Activated CD8-positive, alpha-beta memory T cell treated with anti-CD3 and anti-CD28 coated beads, Interleukin-2, amount 50 U/mL, for 1 hour (primary cell): ENCODE data around the gene POFUT1.
"Not testable (repeated sequence)": the region's sequence is repeated elsewhere in the genome, so short reads cannot be mapped to it uniquely, and the experiment has no call there.

ENCODE experiments used
- DNase-seq: peaks from one replicate; pipeline ENCODE4 v3.0.0-alpha.2; 2020; ENCODE audit errors: extremely low read depth

POFUT1 gene

DNA sequence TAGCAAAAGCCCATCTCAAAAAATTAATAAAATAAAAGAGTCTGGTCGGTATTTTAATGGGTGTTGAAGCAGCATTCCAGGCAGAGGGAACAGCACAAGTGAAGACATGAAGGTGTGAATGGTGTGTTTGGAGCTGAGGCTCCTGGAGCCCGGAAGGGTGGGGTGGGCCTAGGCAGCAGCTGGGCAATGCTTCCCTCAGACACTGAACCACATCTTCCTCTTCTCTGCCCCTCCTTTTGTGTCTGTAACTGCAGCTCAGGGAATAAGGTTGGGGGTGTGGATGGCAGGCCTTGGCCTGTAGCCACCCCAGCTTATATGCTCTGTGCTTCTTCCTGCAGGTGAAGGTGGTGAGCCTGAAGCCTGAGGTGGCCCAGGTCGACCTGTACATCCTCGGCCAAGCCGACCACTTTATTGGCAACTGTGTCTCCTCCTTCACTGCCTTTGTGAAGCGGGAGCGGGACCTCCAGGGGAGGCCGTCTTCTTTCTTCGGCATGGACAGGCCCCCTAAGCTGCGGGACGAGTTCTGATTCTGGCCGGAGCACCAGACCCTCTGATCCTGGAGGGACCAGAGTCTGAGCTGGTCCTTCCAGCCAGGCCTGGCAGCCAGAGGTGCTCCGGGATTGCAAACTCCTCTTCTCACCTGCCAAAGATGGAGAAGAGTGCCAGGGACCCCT is 26.6 kb downstream of the POFUT1 start:
- no peak for DNase-seq

GRCh38 chr20:32235331-32236047 is 27.8 kb downstream of the POFUT1 start:
- no peak for DNase-seq

DNA sequence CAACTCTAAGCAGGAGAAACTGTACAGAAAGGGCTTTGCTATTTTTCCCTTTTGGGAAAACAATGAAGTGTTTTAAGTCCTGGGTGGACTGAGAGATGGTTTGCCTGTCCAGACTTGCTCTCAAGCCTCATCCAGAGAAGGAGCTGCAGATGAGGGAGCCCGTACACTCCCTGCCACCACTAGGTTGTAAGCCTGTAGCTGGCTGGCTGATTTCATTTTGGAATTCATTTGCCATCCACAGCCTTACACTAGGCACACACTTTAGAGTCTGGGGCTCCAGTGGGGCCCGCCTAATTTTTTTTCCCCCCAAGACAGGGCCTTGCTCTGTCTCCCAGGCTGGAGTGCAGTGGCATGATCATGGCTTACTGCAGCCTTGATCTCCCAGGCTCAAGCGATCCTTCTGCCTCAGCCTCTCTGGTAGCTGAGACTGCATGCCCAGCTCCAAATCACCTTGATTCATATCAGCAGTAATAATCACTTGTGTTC is 28.4 kb downstream of the POFUT1 start:
- DNase-seq: no peak

DNA sequence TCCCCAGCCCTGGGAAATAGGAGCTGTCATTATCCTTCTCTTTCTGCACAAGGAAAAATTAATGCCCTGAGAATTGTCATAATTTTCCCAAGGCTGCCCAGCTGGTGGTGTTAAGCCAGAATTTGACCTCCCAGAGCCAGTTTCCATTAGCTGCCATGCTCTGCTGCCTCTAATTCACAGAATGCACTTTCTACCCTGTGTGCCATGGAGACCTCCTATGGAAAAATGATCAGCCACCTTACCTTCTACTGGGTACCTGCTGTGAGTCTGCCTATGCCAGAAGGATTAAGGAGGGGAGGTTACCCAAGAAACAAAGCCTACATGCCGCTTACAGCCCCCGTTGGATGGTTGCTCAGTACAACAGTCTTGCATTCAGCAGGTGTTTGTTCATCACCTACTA is 29.1 kb downstream of the POFUT1 start:
- DNase-seq: no peak

GRCh38 chr20:32237419-32237818 is 29.7 kb downstream of the POFUT1 start:
- no peak for DNase-seq

DNA sequence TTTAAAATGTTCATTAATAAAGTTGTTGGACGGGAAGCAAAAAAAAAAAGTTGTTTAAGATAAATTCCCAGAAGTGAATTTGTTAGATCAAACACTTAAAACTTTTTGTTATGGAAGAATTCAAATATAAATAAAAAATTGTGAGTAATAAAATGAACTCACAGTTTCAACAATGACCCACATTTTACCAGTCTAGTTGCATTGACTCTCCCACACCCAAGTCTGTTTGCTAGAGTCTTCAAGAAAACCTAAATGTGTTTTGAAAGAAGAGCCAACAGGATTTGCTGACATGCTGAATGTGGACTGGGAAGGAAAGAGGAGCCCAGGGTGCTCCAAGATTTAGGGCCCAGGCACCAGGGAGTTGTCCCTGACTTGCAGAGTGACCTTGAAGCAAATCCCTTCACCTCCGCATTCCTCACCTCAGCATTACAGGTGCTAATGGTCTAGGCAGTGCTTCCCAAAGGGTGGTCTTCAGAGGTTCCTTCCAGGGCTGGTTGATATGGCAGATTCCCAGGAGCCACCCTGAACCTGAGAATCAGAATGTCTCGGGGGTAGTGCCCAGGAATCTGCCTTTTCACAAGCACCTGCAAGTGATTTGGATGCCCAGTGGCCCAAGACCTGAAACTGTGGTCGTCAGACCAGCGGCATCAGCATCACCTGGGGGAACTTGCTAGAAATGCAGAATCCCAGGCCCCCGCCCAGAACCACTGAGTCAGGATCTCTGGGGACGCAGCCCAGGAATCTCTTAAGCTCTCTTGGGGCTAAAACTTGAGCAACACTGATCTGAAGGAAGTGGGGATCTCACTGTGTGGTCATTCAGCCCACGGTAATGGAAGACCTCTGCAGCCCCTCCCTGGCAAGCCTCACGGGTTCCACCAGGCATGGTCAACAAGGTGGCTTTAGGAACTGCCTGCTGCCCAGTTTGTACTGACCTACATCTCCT is 31.1 kb downstream of the POFUT1 start:
- DNase-seq: no peak

- no peak for DNase-seq
Observed at GRCh38 chr20:32240205-32240604, 32.5 kb downstream of the POFUT1 start.

- DNase-seq: no peak
Observed at GRCh38 chr20:32241807-32242206, 34.1 kb downstream of the POFUT1 start.

GRCh38 chr20:32244150-32244823 is 36.6 kb downstream of the POFUT1 start:
- DNase-seq: no peak

DNA sequence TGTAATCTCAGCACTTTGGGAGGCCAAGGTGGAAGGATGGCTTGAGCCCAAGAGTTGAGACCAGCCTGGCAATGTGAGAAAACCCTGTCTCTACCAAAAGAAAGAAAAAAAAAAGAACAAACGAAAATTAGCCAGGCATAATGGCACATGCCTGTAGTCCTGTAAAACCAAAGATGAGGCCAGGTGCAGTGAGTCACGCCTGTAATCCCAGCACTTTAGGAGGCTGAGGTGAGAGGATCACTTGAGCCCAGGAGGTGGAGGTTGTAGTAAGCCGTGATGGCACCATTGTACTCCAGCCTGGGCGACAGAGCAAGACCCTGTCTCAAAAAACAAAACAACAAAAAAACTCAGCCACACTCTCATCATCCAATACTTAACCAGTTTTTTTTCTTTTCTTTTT is 37.3 kb downstream of the POFUT1 start:
- DNase-seq: no peak

DNA sequence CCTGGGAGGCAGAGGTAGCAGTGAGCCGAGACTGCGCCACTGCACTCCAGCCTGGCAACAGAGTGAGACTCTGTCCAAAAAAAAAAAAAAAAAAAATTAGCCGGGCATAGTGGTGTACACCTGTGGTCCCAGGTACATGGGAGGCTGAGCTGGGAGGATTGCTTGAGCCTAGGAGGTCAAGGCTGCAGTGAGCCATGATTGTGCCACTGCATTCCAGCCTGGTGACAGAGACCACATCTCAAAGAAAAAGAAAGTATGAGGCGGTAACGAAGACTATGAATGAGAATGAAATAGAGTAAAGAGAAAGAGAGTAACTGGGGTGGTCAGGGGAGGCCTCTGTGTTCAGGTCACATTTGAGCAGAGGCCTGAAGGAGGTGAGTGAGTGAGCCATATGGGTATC is 38.5 kb downstream of the POFUT1 start:
- DNase-seq: not testable (repeated sequence)

- no peak for DNase-seq
Observed at GRCh38 chr20:32248043-32248442, 40.4 kb downstream of the POFUT1 start.

GRCh38 chr20:32249030-32249738 is 41.5 kb downstream of the POFUT1 start:
- DNase-seq: peak; percentile 29

- DNase-seq: no peak
Observed at GRCh38 chr20:32251470-32251869, 43.8 kb downstream of the POFUT1 start.

- no peak for DNase-seq
Observed at GRCh38 chr20:32252189-32252588, 44.5 kb downstream of the POFUT1 start.

GRCh38 chr20:32260973-32261372 is 53.3 kb downstream of the POFUT1 start:
- DNase-seq: not testable (repeated sequence)

- no peak for DNase-seq
Observed at GRCh38 chr20:32261644-32262043, 54.0 kb downstream of the POFUT1 start.

- DNase-seq: no peak
Observed at GRCh38 chr20:32263398-32263954, 55.8 kb downstream of the POFUT1 start.

DNA sequence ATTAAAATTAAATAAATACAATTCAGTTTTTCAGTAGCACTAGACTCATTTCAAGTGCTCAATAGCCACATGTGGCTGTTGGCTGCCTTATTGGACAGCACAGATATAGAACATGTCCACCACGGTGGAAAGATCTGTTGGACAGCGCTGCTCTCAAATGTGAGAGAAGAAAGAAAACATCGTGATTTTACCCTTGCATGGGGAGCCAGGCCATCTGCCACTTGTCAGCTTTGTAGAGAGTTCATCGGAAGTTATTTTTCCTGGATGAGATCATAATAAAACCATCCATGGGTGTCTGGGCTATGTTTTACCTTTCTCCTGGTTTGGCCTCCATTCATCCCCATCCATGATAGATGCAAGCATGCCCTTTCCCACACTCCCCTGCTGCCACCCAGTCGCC is 63.9 kb downstream of the POFUT1 start:
- no peak for DNase-seq

GRCh38 chr20:32274359-32274758 is 66.7 kb downstream of the POFUT1 start:
- DNase-seq: no peak

DNA sequence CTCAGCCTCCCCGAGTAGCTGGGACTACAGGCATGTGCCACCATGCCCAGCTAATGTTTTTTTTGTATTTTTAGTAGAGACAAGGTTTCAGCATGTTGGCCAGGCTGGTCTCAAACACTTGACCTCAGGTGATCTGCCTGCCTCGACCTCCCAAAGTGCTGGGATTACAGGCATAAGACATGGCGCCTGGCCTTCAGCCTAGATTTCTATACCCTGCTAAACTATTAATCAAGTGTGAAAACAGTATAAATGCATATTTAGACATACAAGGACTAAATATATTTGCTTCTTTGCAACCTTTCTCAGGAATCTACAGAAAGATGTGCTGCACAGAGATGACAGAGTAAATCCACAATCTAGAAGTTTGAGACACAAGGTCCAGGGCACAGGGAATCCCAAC is 67.5 kb downstream of the POFUT1 start:
- not testable (repeated sequence) for DNase-seq
